Lung (tissue), 12 donors: ENCODE results near the gene OPCML. TPM values are rescaled to one million over a fixed set of nuclear protein-coding genes. Genes with fewer than 3 reads are reported as not detected.

Experiments used
- ATAC-seq: fragments of 200-7000 bp; cut with Tn5 transposase; one replicate; pipeline ENCODE4 v1.9.1; 2020; ENCODE audit warnings: moderate number of reproducible peaks; ENCODE audit not compliant: insufficient read depth, low FRiP score
- DNase-seq, 3 donors: peaks; one replicate each; pipeline ENCODE4 v3.0.0-alpha.2; 2013 to 2017
- H3K27ac ChIP-seq, 2 donors: one replicate each; pipeline ENCODE4 v1.5.1; 2013; ENCODE audit warnings: mild to moderate bottlenecking in 2 of 2, moderate library complexity in 2 of 2, control low read depth in 1 of 2, inconsistent platforms in 1 of 2, low read depth in 1 of 2, low read length in 1 of 2
- H3K27me3 ChIP-seq, 3 donors: one replicate each; pipeline ENCODE4 v1.5.1; 2013; ENCODE audit warnings: low read length in 2 of 3; ENCODE audit not compliant: control insufficient read depth in 3 of 3, insufficient read depth in 3 of 3
- H3K36me3 ChIP-seq, 4 donors: one replicate each; pipeline ENCODE4 v1.5.1; 2013; ENCODE audit warnings: low read length in 4 of 4, mild to moderate bottlenecking in 1 of 4, moderate library complexity in 1 of 4; ENCODE audit not compliant: control insufficient read depth in 4 of 4, insufficient read depth in 4 of 4
- H3K4me1 ChIP-seq, 5 donors: one replicate each; pipeline ENCODE4 v1.5.1; 2013; ENCODE audit warnings: low read length in 5 of 5, mild to moderate bottlenecking in 2 of 5, moderate library complexity in 1 of 5; ENCODE audit not compliant: control insufficient read depth in 5 of 5, insufficient read depth in 5 of 5
- H3K4me3 ChIP-seq: one replicate; pipeline ENCODE4 v1.5.1; 2013; ENCODE audit warnings: mild to moderate bottlenecking, control low read depth, moderate library complexity
- H3K9ac ChIP-seq, 2 donors: one replicate each; pipeline ENCODE4 v1.5.1; 2013; ENCODE audit warnings: low read length in 2 of 2, control low read depth in 1 of 2; ENCODE audit not compliant: insufficient read depth in 1 of 2
- H3K9me3 ChIP-seq, 4 donors: one replicate each; pipeline ENCODE4 v1.5.1; 2013; ENCODE audit warnings: low read length in 3 of 4, mild to moderate bottlenecking in 1 of 4, moderate library complexity in 1 of 4; ENCODE audit not compliant: control insufficient read depth in 4 of 4, insufficient read depth in 3 of 4
- WGBS, 2 donors: extraction: QIAGEN DNeasy Blood & Tissue Kit; methylation state at CpG; one replicate each; pipeline ENCODE4 v1.1.7; 2013; 5-methylcytosine and 5-hydroxymethylcytosine counted together
- polyA plus RNA-seq, 2 donors: library from polyadenylated mRNA; stranded (reverse); fragments of 200-250 nt; gene quantifications; one replicate each; pipeline ENCODE4 v1.2.1, GENCODE V29; 2013
- total RNA-seq, 2 donors: library from RNA; depleted of rRNA in 1 of 2; stranded (reverse); fragments of >200 nt in 1 of 2; gene quantifications; one replicate each; pipeline ENCODE4 v1.2.1, GENCODE V29; 2014 to 2021
- TF ChIP-seq, protein P1 (sequence below): IDR thresholded peaks from 2 replicates; pipeline ENCODE4 v1.5.1; 2012; ENCODE audit warnings: mild to moderate bottlenecking; ENCODE audit errors: control extremely low read depth, extremely low read depth
- donor health status: control.
- donor health status: control.
- donor health status: Bipolar disorder and iron deficiency.
- donor health status: healthy.
- donor health status: DM: yes; HTN: yes; CAD: no.

OPCML gene
- total and polyA plus RNA-seq, 4 donors, result 0.49 to 0.74 TPM; not detected in 2

GRCh38 chr11:132901638-132902471, 630.4 kb downstream of the OPCML start:
- Histone ChIP-seq H3K9me3 (peaks cover 0 to 6% (median 0%) of the 10 kb centered on the region in 4 donors), H3K9ac (no peak overlapping the region), H3K4me1 (no peaks in the 10 kb centered on the region), H3K27me3 (no peaks in the 10 kb centered on the region), H3K36me3 (no peaks in the 10 kb centered on the region), H3K27ac (no peak overlapping the region), H3K4me3 (no peak overlapping the region)
- ATAC-seq (no peak), DNase-seq (no peak)
- TF ChIP-seq, protein P1, sequence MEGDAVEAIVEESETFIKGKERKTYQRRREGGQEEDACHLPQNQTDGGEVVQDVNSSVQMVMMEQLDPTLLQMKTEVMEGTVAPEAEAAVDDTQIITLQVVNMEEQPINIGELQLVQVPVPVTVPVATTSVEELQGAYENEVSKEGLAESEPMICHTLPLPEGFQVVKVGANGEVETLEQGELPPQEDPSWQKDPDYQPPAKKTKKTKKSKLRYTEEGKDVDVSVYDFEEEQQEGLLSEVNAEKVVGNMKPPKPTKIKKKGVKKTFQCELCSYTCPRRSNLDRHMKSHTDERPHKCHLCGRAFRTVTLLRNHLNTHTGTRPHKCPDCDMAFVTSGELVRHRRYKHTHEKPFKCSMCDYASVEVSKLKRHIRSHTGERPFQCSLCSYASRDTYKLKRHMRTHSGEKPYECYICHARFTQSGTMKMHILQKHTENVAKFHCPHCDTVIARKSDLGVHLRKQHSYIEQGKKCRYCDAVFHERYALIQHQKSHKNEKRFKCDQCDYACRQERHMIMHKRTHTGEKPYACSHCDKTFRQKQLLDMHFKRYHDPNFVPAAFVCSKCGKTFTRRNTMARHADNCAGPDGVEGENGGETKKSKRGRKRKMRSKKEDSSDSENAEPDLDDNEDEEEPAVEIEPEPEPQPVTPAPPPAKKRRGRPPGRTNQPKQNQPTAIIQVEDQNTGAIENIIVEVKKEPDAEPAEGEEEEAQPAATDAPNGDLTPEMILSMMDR, result no peak
- 63 to 69% methylated on average over 14 of the region's 14 CpGs for WGBS, 2 donors

- H3K4me3 ChIP-seq, result no peak overlapping the region
- TF ChIP-seq, protein P1, result no peak
- peaks cover 0 to 6% (median 0%) of the 10 kb centered on the region in 4 donors for H3K9me3 ChIP-seq
- H3K27me3 ChIP-seq, result no peaks in the 10 kb centered on the region
- H3K27ac ChIP-seq, result no peak overlapping the region
- H3K9ac ChIP-seq, result no peak overlapping the region
- DNase-seq (no peak), ATAC-seq (no peak)
- H3K36me3 ChIP-seq, result no peaks in the 10 kb centered on the region
- WGBS, 2 donors, result 91 to 95% methylated on average over 2 of the region's 2 CpGs
- H3K4me1 ChIP-seq, result no peaks in the 10 kb centered on the region
Observed at GRCh38 chr11:132898676-132899075, 633.6 kb downstream of the OPCML start.

- ATAC-seq (no peak), DNase-seq (no peak)
- Histone ChIP-seq H3K36me3 (no peaks in the 10 kb centered on the region), H3K4me3 (no peak overlapping the region), H3K9ac (no peak overlapping the region), H3K27ac (no peak overlapping the region), H3K9me3 (peaks cover 0 to 6% (median 0%) of the 10 kb centered on the region in 4 donors), H3K4me1 (no peaks in the 10 kb centered on the region), H3K27me3 (no peaks in the 10 kb centered on the region)
- TF ChIP-seq, protein P1, result no peak
- 73 to 75% methylated on average over 4 of the region's 4 CpGs for WGBS, 2 donors
Observed at GRCh38 chr11:132898021-132898420, 634.3 kb downstream of the OPCML start.
